ENCODE results near the gene CEACAM4. TPM values are rescaled to one million over a fixed set of nuclear protein-coding genes. Genes with fewer than 3 reads are reported as not detected.

CEACAM4 gene
- total RNA-seq, 1 donor from 2014 or later, result not detected

DNA sequence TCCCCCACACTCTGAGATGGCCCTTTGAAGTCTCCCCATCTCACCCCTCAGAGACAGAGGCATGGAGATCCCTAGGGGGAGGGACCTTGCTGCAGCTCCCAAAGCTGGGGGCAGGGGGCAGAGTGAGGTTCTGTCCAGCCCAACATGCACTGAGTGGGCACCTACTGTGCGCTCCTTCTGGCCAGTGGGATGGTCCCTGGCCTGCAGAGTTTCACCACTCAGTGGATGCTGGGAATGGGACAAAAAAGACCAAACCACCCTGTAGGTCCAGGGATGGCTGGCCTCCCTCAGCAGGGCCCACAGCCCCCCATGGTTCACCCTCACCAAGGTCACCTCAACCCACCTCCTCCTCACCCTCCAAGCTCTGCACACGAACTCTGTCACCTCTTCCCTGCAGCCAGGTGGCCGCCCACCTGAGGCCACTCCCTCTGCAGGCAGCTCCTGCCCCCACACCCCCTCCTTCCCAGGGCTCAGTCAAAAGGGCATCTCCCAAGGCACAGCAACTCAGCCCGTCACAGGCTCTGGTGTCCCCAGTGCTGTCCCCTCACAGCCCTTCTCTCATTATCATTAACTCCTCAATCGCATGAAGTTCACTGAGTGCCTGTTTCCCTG is 34.8 kb downstream of the CEACAM4 start:
- TF ChIP-seq EZH2phosphoT487 (IDR thresholded peaks at IDR 0.05) (no peak), EZH2 (IDR thresholded peaks at IDR 0.05) (no peak)
- TF ChIP-seq, protein P1, sequence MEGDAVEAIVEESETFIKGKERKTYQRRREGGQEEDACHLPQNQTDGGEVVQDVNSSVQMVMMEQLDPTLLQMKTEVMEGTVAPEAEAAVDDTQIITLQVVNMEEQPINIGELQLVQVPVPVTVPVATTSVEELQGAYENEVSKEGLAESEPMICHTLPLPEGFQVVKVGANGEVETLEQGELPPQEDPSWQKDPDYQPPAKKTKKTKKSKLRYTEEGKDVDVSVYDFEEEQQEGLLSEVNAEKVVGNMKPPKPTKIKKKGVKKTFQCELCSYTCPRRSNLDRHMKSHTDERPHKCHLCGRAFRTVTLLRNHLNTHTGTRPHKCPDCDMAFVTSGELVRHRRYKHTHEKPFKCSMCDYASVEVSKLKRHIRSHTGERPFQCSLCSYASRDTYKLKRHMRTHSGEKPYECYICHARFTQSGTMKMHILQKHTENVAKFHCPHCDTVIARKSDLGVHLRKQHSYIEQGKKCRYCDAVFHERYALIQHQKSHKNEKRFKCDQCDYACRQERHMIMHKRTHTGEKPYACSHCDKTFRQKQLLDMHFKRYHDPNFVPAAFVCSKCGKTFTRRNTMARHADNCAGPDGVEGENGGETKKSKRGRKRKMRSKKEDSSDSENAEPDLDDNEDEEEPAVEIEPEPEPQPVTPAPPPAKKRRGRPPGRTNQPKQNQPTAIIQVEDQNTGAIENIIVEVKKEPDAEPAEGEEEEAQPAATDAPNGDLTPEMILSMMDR (IDR thresholded peaks at IDR 0.05), result no peak
- no peak for DNase-seq (ENCODE audit: low spot score)
- Histone ChIP-seq H3K9ac (no peak overlapping the region), H3K4me1 (no peaks in the 10 kb centered on the region), H3K27me3 (no peaks in the 10 kb centered on the region), H3K4me2 (no peak overlapping the region), H3K36me3 (no peaks in the 10 kb centered on the region), H2AFZ (replicated peaks) (no peak overlapping the region), H3K27ac (no peak overlapping the region), H3K4me3 (no peak overlapping the region), H3K79me2 (ENCODE audit: low read depth) (no peaks in the 10 kb centered on the region), H4K20me1 (ENCODE audit: low read depth) (no peaks in the 10 kb centered on the region), H3F3A (ENCODE audit: low read depth) (no peaks in the 10 kb centered on the region), H3K9me3 (ENCODE audit: low read depth) (no peaks in the 10 kb centered on the region)
- H3K27me3 Mint-ChIP-seq (ENCODE audit: insufficient read depth, low read depth), result peaks cover 14% of the 10 kb centered on the region
- no peak overlapping the region for H3K27ac Mint-ChIP-seq
- no peaks in the 10 kb centered on the region for H3K4me1 Mint-ChIP-seq
- H3K4me3 Mint-ChIP-seq, result no peak overlapping the region
- no peaks in the 10 kb centered on the region for H3K36me3 Mint-ChIP-seq
- H3K9me3 Mint-ChIP-seq, result peaks cover 1% of the 10 kb centered on the region

DNA sequence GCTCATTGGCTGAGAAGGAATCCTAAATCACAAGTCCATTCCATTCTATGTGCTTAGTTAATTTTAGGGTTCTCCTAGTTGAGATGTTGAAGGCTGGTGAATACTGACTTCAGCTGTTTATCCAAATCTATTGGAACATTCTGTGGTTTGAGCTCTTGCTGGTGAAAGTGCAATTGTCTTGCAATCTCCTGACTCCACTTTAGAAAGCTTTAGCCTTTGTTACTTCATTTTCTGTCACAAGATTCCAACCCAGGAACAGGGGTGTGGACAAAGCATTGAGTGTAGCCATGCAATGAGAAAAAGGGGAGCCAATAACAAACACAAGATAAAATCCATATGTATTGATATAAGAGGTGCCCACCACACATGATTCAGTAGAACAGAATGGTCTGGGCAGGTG is 35.9 kb downstream of the CEACAM4 start:
- Histone ChIP-seq H3F3A (ENCODE audit: low read depth) (no peaks in the 10 kb centered on the region), H3K79me2 (ENCODE audit: low read depth) (no peaks in the 10 kb centered on the region), H3K27me3 (no peaks in the 10 kb centered on the region), H2AFZ (replicated peaks) (no peak overlapping the region), H3K4me2 (no peak overlapping the region), H4K20me1 (ENCODE audit: low read depth) (no peaks in the 10 kb centered on the region), H3K36me3 (no peaks in the 10 kb centered on the region), H3K4me1 (no peaks in the 10 kb centered on the region), H3K9me3 (ENCODE audit: low read depth) (no peaks in the 10 kb centered on the region), H3K27ac (no peak overlapping the region), H3K4me3 (no peak overlapping the region), H3K9ac (no peak overlapping the region)
- H3K4me3 Mint-ChIP-seq, result no peak overlapping the region
- H3K4me1 Mint-ChIP-seq, result no peaks in the 10 kb centered on the region
- no peak for DNase-seq (ENCODE audit: low spot score)
- no peaks in the 10 kb centered on the region for H3K36me3 Mint-ChIP-seq
- H3K27me3 Mint-ChIP-seq (ENCODE audit: insufficient read depth, low read depth), result peaks cover 8% of the 10 kb centered on the region
- no peak overlapping the region for H3K27ac Mint-ChIP-seq
- TF ChIP-seq EZH2 (IDR thresholded peaks at IDR 0.05), result no peak
- TF ChIP-seq, protein P1 (IDR thresholded peaks at IDR 0.05), result no peak
- TF ChIP-seq EZH2phosphoT487 (IDR thresholded peaks at IDR 0.05), result no peak
- H3K9me3 Mint-ChIP-seq, result peaks cover 1% of the 10 kb centered on the region

DNA sequence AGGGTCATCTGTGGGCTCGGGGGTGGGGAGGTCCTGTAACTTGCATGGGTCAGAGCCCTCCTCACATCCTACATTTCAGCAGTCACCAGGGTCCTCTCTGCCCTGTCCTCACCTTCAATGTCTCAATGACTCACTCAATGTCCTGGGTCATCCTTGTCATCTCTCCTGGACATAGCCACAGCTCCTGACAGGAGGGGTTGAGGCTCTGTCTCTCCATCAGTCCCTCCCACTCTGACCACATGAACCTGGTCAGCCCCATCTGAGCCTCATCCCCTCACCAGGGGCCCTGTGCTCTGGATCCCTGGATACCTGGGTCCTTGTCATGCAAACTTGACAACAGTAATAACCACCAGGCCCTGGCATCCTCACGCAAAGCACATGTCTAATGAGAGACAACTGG is 37.5 kb downstream of the CEACAM4 start:
- Histone ChIP-seq H3K4me1 (no peaks in the 10 kb centered on the region), H3K9ac (no peak overlapping the region), H3K4me2 (no peak overlapping the region), H3K4me3 (no peak overlapping the region), H3K27me3 (no peaks in the 10 kb centered on the region), H4K20me1 (ENCODE audit: low read depth) (no peaks in the 10 kb centered on the region), H3K79me2 (ENCODE audit: low read depth) (no peaks in the 10 kb centered on the region), H3K36me3 (no peaks in the 10 kb centered on the region), H2AFZ (replicated peaks) (no peak overlapping the region), H3K9me3 (ENCODE audit: low read depth) (no peaks in the 10 kb centered on the region), H3K27ac (no peak overlapping the region), H3F3A (ENCODE audit: low read depth) (no peaks in the 10 kb centered on the region)
- H3K9me3 Mint-ChIP-seq, result peaks cover 3% of the 10 kb centered on the region
- no peaks in the 10 kb centered on the region for H3K27me3 Mint-ChIP-seq (ENCODE audit: insufficient read depth, low read depth)
- no peak overlapping the region for H3K4me3 Mint-ChIP-seq
- H3K4me1 Mint-ChIP-seq, result no peaks in the 10 kb centered on the region
- TF ChIP-seq, protein P1 (IDR thresholded peaks at IDR 0.05), result no peak
- TF ChIP-seq EZH2phosphoT487 (IDR thresholded peaks at IDR 0.05) (no peak), EZH2 (IDR thresholded peaks at IDR 0.05) (no peak)
- DNase-seq (ENCODE audit: low spot score), result no peak
- H3K27ac Mint-ChIP-seq, result no peak overlapping the region
- no peaks in the 10 kb centered on the region for H3K36me3 Mint-ChIP-seq

All from neural progenitor cell (in vitro differentiated cells).